ENCODE measurements around the gene HTT. TPM values are rescaled to one million over a fixed set of nuclear protein-coding genes. Genes with fewer than 3 reads are reported as not detected.

HTT gene
- total RNA-seq, 1 donor from 2014 or later = 43.8 TPM

- TF ChIP-seq CTCF (IDR thresholded peaks at IDR 0.05; ENCODE audit: insufficient read depth, low read length, poor library complexity, severe bottlenecking) = no peak
- H3K27me3 ChIP-seq (ENCODE audit: control insufficient read depth, insufficient read depth, low read length) = no peaks in the 10 kb centered on the region
- peak; percentile 23 for DNase-seq (ENCODE audit: low read depth)
Observed at GRCh38 chr4:3250956-3251690, 176.6 kb downstream of the HTT start.

GRCh38 chr4:3251691-3252479 lies 177.4 kb downstream of the HTT start:
- no peak for TF ChIP-seq CTCF (IDR thresholded peaks at IDR 0.05; ENCODE audit: insufficient read depth, low read length, poor library complexity, severe bottlenecking)
- Histone ChIP-seq H3K27me3 (ENCODE audit: control insufficient read depth, insufficient read depth, low read length) (no peaks in the 10 kb centered on the region), H3K4me3 (ENCODE audit: low read depth, low read length) (no peak overlapping the region), H3K36me3 (ENCODE audit: control insufficient read depth, insufficient read depth, low read length) (no peaks in the 10 kb centered on the region)
- DNase-seq (ENCODE audit: low read depth) = no peak

More at GRCh38 chr4:3250956-3251690, 176.6 kb downstream of the HTT start:
- no peaks in the 10 kb centered on the region for H3K36me3 ChIP-seq (ENCODE audit: control insufficient read depth, insufficient read depth, low read length)
- H3K4me3 ChIP-seq (ENCODE audit: low read depth, low read length) = no peak overlapping the region

- DNase-seq (ENCODE audit: low read depth) = no peak
- Histone ChIP-seq H3K27me3 (ENCODE audit: control insufficient read depth, insufficient read depth, low read length) (no peaks in the 10 kb centered on the region), H3K4me3 (ENCODE audit: low read depth, low read length) (no peak overlapping the region), H3K36me3 (ENCODE audit: control insufficient read depth, insufficient read depth, low read length) (no peaks in the 10 kb centered on the region)
- no peak for TF ChIP-seq CTCF (IDR thresholded peaks at IDR 0.05; ENCODE audit: insufficient read depth, low read length, poor library complexity, severe bottlenecking)
Observed at GRCh38 chr4:3252480-3252828, 178.0 kb downstream of the HTT start.

GRCh38 chr4:3252831-3253641 lies 178.6 kb downstream of the HTT start:
- Histone ChIP-seq H3K4me3 (ENCODE audit: low read depth, low read length) (no peak overlapping the region), H3K36me3 (ENCODE audit: control insufficient read depth, insufficient read depth, low read length) (no peaks in the 10 kb centered on the region), H3K27me3 (ENCODE audit: control insufficient read depth, insufficient read depth, low read length) (no peaks in the 10 kb centered on the region)
- TF ChIP-seq CTCF (IDR thresholded peaks at IDR 0.05; ENCODE audit: insufficient read depth, low read length, poor library complexity, severe bottlenecking) = no peak
- DNase-seq (ENCODE audit: low read depth) = no peak

- no peak for TF ChIP-seq CTCF (IDR thresholded peaks at IDR 0.05; ENCODE audit: insufficient read depth, low read length, poor library complexity, severe bottlenecking)
- no peak for DNase-seq (ENCODE audit: low read depth)
- no peaks in the 10 kb centered on the region for H3K36me3 ChIP-seq (ENCODE audit: control insufficient read depth, insufficient read depth, low read length)
- H3K27me3 ChIP-seq (ENCODE audit: control insufficient read depth, insufficient read depth, low read length) = no peaks in the 10 kb centered on the region
- H3K4me3 ChIP-seq (ENCODE audit: low read depth, low read length) = no peak overlapping the region
Observed at GRCh38 chr4:3253808-3254207, 179.3 kb downstream of the HTT start.

Measured in kidney epithelial cell (primary cell).